CD4-positive, alpha-beta T cell treated with Interleukin-17A for 1 hour (primary cell): ENCODE results near the gene OR51M1.

Experiments
- DNase-seq: peaks from one replicate; pipeline ENCODE4 v3.0.0-alpha.2; 2020

Gene OR51M1

GRCh38 chr11:5394091-5394490, 10.5 kb downstream of the OR51M1 start:
- no peak for DNase-seq

- DNase-seq = no peak
These were observed 15.3 kb downstream of the OR51M1 start for GRCh38 chr11:5398936-5399335.

- DNase-seq = no peak
These were observed 21.6 kb downstream of the OR51M1 start for GRCh38 chr11:5405173-5405572.

- no peak for DNase-seq
These were observed 37.4 kb downstream of the OR51M1 start for GRCh38 chr11:5420993-5421392.

GRCh38 chr11:5421811-5422210, 38.2 kb downstream of the OR51M1 start, which contains the start of gene OR51Q1:
Gene OR51Q1, plus strand, starts transcription at chr11:5422111. Its CDS starts 90 bp downstream, at chr11:5422201.
- DNase-seq = no peak

GRCh38 chr11:5423131-5423530, 39.5 kb downstream of the OR51M1 start:
- DNase-seq = no peak

- DNase-seq = no peak
These were observed 57.8 kb downstream of the OR51M1 start, which contains the start of gene OR51I1 for GRCh38 chr11:5441414-5441813. Gene OR51I1, minus strand, starts transcription at chr11:5441514. Its CDS starts 0 bp downstream, at chr11:5441514.
